Measurements from ENCODE around the gene MGAT3.

- TF ChIP-seq RNF2 (IDR thresholded peaks at IDR 0.05; ENCODE audit: borderline replicate concordance, low read depth, low read length, missing control alignments, poor library complexity, severe bottlenecking) (no peak), CEBPB (IDR thresholded peaks at IDR 0.05; ENCODE audit: low read depth, low read length) (no peak), CTCF (IDR thresholded peaks at IDR 0.05; ENCODE audit: control extremely low read depth in 1 of 3, insufficient read depth in 1 of 3, low read depth in 1 of 3, low read length in 3 of 3) (no peak), KDM5A (IDR thresholded peaks at IDR 0.05; ENCODE audit: low read length) (no peak), HDAC2 (IDR thresholded peaks at IDR 0.05; ENCODE audit: borderline replicate concordance in 1 of 2, low read depth in 2 of 2, low read length in 2 of 2) (no peak), SP1 (IDR thresholded peaks at IDR 0.05; ENCODE audit: low read depth, low read length) (no peak), NRF1 (IDR thresholded peaks at IDR 0.05; ENCODE audit: low read depth, low read length) (no peak), E2F6 (IDR thresholded peaks at IDR 0.05) (no peak), SUZ12 (IDR thresholded peaks at IDR 0.05; ENCODE audit: low read length) (no peak), EZH2 (IDR thresholded peaks at IDR 0.05; ENCODE audit: low read depth, low read length, severe bottlenecking) (no peak)
These were observed 25.5 kb upstream of the MGAT3 start for GRCh38 chr22:39431216-39431801.

Data from H1 (cell line).